ENCODE data around the gene WDR59.
A peak's percentile ranks its signal among the peaks of the same experiment; 100 is the strongest.

WDR59 gene

DNA sequence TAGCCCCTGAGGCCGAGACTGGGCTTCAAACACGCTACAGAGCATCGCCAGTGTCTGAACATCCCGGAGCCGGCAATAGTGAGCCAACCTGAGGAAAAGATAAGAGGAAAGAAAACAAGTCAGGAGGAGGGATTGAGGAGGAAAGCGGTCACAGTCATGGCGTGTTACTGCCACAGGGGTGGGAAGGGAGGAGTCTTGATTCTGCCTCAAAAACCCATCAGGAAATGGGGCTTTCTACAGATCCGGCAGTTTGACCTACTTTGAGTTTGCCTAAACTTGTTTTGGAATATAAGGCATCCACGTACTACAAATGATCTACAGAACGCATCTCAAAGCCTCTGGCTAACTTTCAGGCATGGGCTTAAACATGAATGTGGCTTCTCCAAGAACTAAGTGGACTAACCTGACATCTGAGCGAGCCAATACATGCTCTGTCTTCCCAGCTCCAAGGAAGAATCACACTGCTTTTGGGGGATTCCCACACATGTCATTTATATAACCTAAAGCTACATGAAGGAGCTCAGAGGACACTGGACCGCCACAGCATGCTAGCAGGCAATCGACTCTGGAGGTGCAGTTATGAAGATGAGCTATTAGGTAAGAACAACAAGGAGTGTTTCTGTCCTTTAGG is 96.6 kb downstream of the WDR59 start:
- Histone ChIP-seq H3K4me3 (ENCODE audit: low read depth, low read length) (no peak overlapping the region), H3K27ac (no peak overlapping the region), H3K79me2 (no peaks in the 10 kb centered on the region), H3K4me2 (ENCODE audit: low read length) (no peak overlapping the region), H3K36me3 (ENCODE audit: control insufficient read depth, insufficient read depth, low read length) (no peaks in the 10 kb centered on the region), H2AFZ (no peak overlapping the region), H3K27me3 (ENCODE audit: control insufficient read depth, insufficient read depth, low read length) (no peaks in the 10 kb centered on the region), H3K9me3 (ENCODE audit: control insufficient read depth, low read length) (no peaks in the 10 kb centered on the region), H3K4me1 (no peaks in the 10 kb centered on the region), H3K9ac (no peak overlapping the region)
- TF ChIP-seq, protein P1, sequence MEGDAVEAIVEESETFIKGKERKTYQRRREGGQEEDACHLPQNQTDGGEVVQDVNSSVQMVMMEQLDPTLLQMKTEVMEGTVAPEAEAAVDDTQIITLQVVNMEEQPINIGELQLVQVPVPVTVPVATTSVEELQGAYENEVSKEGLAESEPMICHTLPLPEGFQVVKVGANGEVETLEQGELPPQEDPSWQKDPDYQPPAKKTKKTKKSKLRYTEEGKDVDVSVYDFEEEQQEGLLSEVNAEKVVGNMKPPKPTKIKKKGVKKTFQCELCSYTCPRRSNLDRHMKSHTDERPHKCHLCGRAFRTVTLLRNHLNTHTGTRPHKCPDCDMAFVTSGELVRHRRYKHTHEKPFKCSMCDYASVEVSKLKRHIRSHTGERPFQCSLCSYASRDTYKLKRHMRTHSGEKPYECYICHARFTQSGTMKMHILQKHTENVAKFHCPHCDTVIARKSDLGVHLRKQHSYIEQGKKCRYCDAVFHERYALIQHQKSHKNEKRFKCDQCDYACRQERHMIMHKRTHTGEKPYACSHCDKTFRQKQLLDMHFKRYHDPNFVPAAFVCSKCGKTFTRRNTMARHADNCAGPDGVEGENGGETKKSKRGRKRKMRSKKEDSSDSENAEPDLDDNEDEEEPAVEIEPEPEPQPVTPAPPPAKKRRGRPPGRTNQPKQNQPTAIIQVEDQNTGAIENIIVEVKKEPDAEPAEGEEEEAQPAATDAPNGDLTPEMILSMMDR (IDR thresholded peaks at IDR 0.05), result no peak

- Histone ChIP-seq H3K4me1 (no peaks in the 10 kb centered on the region), H3K4me3 (ENCODE audit: low read depth, low read length) (no peak overlapping the region), H3K9me3 (ENCODE audit: control insufficient read depth, low read length) (no peaks in the 10 kb centered on the region), H3K79me2 (no peaks in the 10 kb centered on the region), H3K9ac (no peak overlapping the region), H3K27me3 (ENCODE audit: control insufficient read depth, insufficient read depth, low read length) (no peaks in the 10 kb centered on the region), H3K4me2 (ENCODE audit: low read length) (no peak overlapping the region), H3K27ac (no peak overlapping the region), H2AFZ (no peak overlapping the region), H3K36me3 (ENCODE audit: control insufficient read depth, insufficient read depth, low read length) (no peaks in the 10 kb centered on the region)
- TF ChIP-seq, protein P1 (IDR thresholded peaks at IDR 0.05), result no peak
Measured at GRCh38 chr16:74887084-74887483, 97.8 kb downstream of the WDR59 start.

- Histone ChIP-seq H3K36me3 (ENCODE audit: control insufficient read depth, insufficient read depth, low read length) (no peaks in the 10 kb centered on the region), H3K4me2 (ENCODE audit: low read length) (no peak overlapping the region), H3K4me3 (ENCODE audit: low read depth, low read length) (no peak overlapping the region), H3K4me1 (no peaks in the 10 kb centered on the region), H3K27me3 (ENCODE audit: control insufficient read depth, insufficient read depth, low read length) (no peaks in the 10 kb centered on the region), H3K9me3 (ENCODE audit: control insufficient read depth, low read length) (no peaks in the 10 kb centered on the region), H3K27ac (no peak overlapping the region), H2AFZ (no peak overlapping the region), H3K9ac (no peak overlapping the region), H3K79me2 (no peaks in the 10 kb centered on the region)
- TF ChIP-seq, protein P1 (IDR thresholded peaks at IDR 0.05), result no peak
Measured at GRCh38 chr16:74877706-74878105, 107.2 kb downstream of the WDR59 start.

DNA sequence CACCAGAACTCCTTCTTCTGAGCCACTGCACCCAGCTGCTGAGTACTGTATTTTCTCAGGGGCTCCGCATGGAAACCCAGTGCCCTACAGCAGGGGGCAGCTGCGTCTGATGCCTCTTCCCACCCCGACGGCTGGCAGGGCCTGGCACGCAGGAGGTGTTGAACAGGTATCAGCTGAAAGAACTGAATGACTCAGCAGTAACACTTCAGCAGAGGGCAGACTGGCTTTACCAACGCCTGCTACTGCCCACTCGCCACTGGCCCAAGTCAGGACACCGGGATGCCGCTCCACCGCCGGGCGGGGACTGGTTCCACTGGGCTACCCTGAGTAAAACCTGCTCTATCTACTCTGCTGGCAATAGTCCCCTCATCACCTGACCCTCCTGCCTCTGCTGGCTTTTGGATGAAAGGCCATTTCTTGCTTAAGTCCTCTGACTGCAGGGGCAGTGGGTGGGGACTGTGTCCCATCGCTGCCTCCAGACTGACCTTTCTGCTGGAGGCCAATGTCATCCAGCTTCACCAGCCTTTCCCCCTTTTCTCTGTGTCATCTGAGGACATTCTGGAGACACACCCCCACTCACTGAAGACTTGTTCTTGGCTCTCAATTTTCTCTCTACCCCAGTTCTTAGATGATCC is 109.9 kb downstream of the WDR59 start:
- no peaks in the 10 kb centered on the region for H3K4me1 ChIP-seq
- H3K9me3 ChIP-seq (ENCODE audit: control insufficient read depth, low read length), result no peaks in the 10 kb centered on the region
- H3K4me2 ChIP-seq (ENCODE audit: low read length), result peak overlapping the region; percentile 44
- no peak overlapping the region for H3K9ac ChIP-seq
- TF ChIP-seq, protein P1 (IDR thresholded peaks at IDR 0.05), result peak; percentile 45
- no peaks in the 10 kb centered on the region for H3K79me2 ChIP-seq
- peak overlapping the region; percentile 22 for H3K4me3 ChIP-seq (ENCODE audit: low read depth, low read length)
- H3K36me3 ChIP-seq (ENCODE audit: control insufficient read depth, insufficient read depth, low read length), result no peaks in the 10 kb centered on the region
- H2AFZ ChIP-seq, result no peak overlapping the region
- peak overlapping the region; percentile 57 for H3K27ac ChIP-seq
- H3K27me3 ChIP-seq (ENCODE audit: control insufficient read depth, insufficient read depth, low read length), result no peaks in the 10 kb centered on the region

DNA sequence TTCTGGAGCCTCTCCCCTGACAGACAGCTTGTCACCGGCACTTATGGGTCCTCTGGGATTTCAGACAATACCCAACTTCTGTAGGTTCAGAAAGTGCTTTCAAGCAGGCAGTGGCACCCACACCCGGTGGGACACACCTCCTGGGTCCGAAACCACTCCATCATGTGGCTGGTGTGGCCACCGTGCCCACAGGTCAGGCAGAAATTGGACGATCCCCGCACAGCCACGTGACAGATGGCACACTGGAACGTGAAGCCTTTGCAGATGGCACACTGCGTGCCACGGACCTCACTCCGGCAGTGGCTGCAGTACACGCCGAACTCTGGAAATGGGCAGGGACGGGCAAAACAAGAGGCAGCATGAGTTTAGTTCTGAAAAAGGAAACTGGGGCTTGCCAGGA is 110.8 kb downstream of the WDR59 start:
- Histone ChIP-seq H3K36me3 (ENCODE audit: control insufficient read depth, insufficient read depth, low read length) (no peaks in the 10 kb centered on the region), H3K79me2 (no peaks in the 10 kb centered on the region), H3K4me1 (no peaks in the 10 kb centered on the region), H3K9ac (no peak overlapping the region), H3K9me3 (ENCODE audit: control insufficient read depth, low read length) (no peaks in the 10 kb centered on the region), H2AFZ (no peak overlapping the region), H3K27me3 (ENCODE audit: control insufficient read depth, insufficient read depth, low read length) (no peaks in the 10 kb centered on the region), H3K4me3 (ENCODE audit: low read depth, low read length) (no peak overlapping the region), H3K4me2 (ENCODE audit: low read length) (no peak overlapping the region), H3K27ac (peak overlapping the region; percentile 57)
- TF ChIP-seq, protein P1 (IDR thresholded peaks at IDR 0.05), result no peak
